NT2/D1 (cell line): ENCODE measurements around the gene DCLK1.

Source experiments
- DNase-seq: peaks from one replicate; pipeline ENCODE4 v3.0.0-alpha.2; 2011; ENCODE audit warnings: low read depth, low spot score
- H3K27me3 ChIP-seq: 2 replicates; pipeline ENCODE4 v1.6.0; 2011; ENCODE audit warnings: mild to moderate bottlenecking; ENCODE audit not compliant: insufficient read length, insufficient read depth
- H3K36me3 ChIP-seq: 2 replicates; pipeline ENCODE4 v1.6.1; 2011; ENCODE audit warnings: mild to moderate bottlenecking, low read length, mixed read lengths; ENCODE audit not compliant: insufficient read depth, insufficient read length
- H3K4me1 ChIP-seq: 2 replicates; pipeline ENCODE4 v1.5.1; 2011; ENCODE audit not compliant: insufficient read depth, insufficient read length
- H3K4me3 ChIP-seq: 2 replicates; pipeline ENCODE4 v1.5.1; 2011; ENCODE audit warnings: low read depth; ENCODE audit not compliant: insufficient read length
- H3K9ac ChIP-seq: 2 replicates; pipeline ENCODE4 v1.6.0; 2011; ENCODE audit warnings: low read depth; ENCODE audit not compliant: insufficient read length
- H3K9me3 ChIP-seq: 2 replicates; pipeline ENCODE4 v1.5.1; 2011; ENCODE audit warnings: mild to moderate bottlenecking, low read length; ENCODE audit not compliant: insufficient read depth
- SUZ12 ChIP-seq: IDR thresholded peaks from 2 replicates; pipeline ENCODE4 v1.6.1; 2011; ENCODE audit not compliant: insufficient read length, insufficient read depth; ENCODE audit errors: extremely low read depth
- YY1 ChIP-seq: IDR thresholded peaks from 2 replicates; pipeline ENCODE4 v1.6.1; 2011; ENCODE audit not compliant: insufficient read length, insufficient read depth
- ZNF274 ChIP-seq: IDR thresholded peaks from 2 replicates; pipeline ENCODE4 v1.6.1; 2011; ENCODE audit warnings: mild to moderate bottlenecking, low read depth, low read length

The DCLK1 gene

DNA sequence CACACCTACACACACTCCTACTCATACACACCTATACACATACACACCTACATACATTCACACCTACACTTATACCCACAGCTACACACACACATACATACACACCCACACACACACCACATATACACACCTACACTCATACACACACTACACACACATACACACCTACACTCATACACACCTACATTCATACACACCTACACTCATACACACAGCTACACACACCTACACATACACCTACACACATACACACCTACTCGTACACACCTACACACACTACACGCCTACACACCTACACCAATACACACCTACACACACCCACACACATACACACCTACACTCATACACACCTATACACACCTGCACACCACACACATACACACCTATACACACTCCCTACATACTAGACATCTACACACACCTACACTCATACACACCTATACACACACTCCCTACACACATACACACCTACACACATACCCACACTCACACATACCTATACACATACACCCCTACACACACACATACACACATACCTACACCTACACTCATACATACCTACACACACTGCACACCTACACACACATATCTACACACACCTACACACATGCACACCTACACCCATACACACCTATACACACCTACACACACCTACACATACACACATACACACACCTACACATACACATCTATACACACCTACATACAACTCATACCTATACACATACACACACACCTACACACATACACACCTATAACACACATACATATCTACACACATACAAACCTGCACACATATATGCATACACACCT, 369.5 kb downstream of the DCLK1 start:
- no peak for TF ChIP-seq YY1
- no peak for TF ChIP-seq ZNF274
- no peak for TF ChIP-seq SUZ12
- no peaks in the 10 kb centered on the region for H3K36me3 ChIP-seq

DNA sequence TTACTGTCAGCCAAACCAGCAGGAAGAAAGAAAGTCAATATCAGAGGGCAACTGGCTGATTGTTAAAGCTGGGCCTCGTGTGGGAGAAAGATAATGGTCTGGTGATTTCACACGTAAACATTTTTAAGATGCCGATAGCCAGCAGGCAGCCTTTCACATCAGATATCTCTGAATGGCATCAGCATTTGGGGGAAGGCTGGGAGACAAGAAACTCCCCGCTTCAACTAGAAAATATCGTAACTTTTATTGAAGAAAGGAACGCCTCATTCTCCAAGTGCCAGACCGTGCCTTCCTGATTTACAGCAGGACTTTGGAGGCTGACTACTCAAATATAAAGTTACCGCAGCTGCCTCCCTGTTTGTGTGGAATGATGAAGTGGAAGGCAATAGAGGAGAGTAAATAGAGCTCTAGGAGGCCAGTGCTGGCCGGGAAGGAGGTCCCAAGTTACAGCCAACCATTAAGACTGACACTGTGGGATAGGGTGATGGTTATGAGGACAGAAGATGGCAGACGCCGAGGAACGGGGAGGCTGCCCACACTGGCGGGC, 370.4 kb downstream of the DCLK1 start:
- no peak for TF ChIP-seq YY1
- no peak for TF ChIP-seq ZNF274
- no peak for TF ChIP-seq SUZ12
- no peak overlapping the region for H3K4me3 ChIP-seq
- H3K27me3 ChIP-seq = no peaks in the 10 kb centered on the region
- no peak overlapping the region for H3K9ac ChIP-seq
- no peak for DNase-seq
- no peaks in the 10 kb centered on the region for H3K36me3 ChIP-seq
- H3K4me1 ChIP-seq = no peaks in the 10 kb centered on the region
- peaks cover 9% of the 10 kb centered on the region; the same call in 1 of the 2 replicates for H3K9me3 ChIP-seq

More for the DNA sequence above, 369.5 kb downstream of the DCLK1 start:
- no peaks in the 10 kb centered on the region for H3K27me3 ChIP-seq
- H3K9ac ChIP-seq = no peak overlapping the region
- no peak for DNase-seq
- no peak overlapping the region for H3K4me3 ChIP-seq
- H3K4me1 ChIP-seq = no peaks in the 10 kb centered on the region
- peaks cover 9% of the 10 kb centered on the region; the same call in 1 of the 2 replicates for H3K9me3 ChIP-seq

DNA sequence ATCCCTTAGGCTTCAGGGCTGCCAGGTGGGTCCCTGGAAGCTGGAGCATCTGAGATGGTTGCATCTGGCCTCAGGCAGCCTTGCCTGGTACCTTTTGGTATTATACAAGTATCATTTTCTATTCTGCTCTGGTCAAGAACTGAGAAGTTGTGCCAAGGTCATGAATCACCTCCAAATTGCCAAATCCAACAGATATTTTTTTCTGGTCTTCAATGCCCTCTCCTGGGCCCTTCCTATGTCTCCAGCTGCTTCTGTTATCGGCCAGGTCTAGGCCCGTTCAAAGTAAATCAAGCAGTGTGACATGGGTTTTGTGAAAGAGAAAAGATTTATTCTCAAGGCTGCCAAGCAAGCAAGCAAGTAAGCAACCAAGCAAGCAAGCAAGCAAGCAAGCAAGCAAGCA, 383.6 kb downstream of the DCLK1 start:
- Histone ChIP-seq H3K36me3 (no peaks in the 10 kb centered on the region), H3K4me3 (no peak overlapping the region), H3K27me3 (no peaks in the 10 kb centered on the region), H3K4me1 (no peaks in the 10 kb centered on the region), H3K9me3 (peaks cover 17% of the 10 kb centered on the region; the same call in 1 of the 2 replicates), H3K9ac (no peak overlapping the region)
- TF ChIP-seq YY1 (no peak), SUZ12 (no peak), ZNF274 (no peak)
- DNase-seq = no peak

DNA sequence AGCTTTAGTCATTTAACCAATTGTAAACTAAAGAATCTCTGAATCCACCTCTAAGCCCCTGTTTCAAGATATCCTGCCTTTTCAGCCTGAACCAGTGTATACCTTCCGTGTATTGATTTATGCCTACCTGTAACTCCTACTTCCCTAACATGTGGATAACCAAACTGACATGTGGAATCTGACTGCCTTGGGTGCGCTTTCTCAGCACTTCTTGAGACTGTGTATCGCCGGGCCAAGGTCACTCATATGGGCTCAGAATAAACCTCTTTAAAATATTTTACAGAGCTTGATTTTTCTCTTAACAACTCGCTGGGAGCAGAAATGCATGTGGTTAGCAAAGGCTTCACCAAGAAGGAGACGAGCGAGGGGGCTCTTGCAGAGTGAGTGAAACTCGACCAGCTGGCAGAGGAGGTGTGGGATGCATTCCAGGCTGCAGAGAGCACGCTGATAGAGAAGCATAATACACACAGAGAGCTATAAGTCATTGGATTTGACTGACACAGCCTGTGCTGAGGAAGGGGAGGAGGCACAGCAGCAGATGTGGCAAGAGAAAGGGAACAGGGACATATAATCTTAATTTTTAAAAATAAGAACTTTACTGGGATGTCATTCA, 386.5 kb downstream of the DCLK1 start:
- TF ChIP-seq ZNF274 (no peak), YY1 (no peak), SUZ12 (no peak)
- DNase-seq = no peak
- peaks cover 18% of the 10 kb centered on the region; the same call in 1 of the 2 replicates for H3K9me3 ChIP-seq
- H3K9ac ChIP-seq = no peak overlapping the region
- no peaks in the 10 kb centered on the region for H3K4me1 ChIP-seq
- no peak overlapping the region for H3K4me3 ChIP-seq
- no peaks in the 10 kb centered on the region for H3K27me3 ChIP-seq
- no peaks in the 10 kb centered on the region for H3K36me3 ChIP-seq

DNA sequence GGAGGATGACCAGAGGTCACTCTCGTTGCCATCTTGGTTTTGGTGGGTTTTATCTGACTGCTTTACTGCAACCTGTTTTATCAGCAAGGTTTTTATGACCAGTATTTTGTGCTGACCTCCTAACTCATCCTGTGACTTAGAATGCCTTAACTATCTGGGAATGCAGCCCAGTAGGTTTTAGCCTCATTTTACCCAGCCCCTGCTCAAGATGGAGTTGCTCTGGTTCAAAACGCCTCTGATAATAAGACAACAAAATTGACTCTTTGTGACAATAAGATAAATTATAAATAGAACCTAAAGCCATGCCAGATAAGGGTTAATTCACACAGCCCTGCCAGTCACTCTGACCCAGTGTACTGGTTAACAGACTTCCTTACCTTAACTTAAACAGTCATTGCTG, 387.0 kb downstream of the DCLK1 start:
- Histone ChIP-seq H3K9ac (no peak overlapping the region), H3K4me1 (no peaks in the 10 kb centered on the region), H3K9me3 (peaks cover 18% of the 10 kb centered on the region; the same call in 1 of the 2 replicates), H3K36me3 (no peaks in the 10 kb centered on the region), H3K27me3 (no peaks in the 10 kb centered on the region), H3K4me3 (no peak overlapping the region)
- TF ChIP-seq SUZ12 (no peak), YY1 (no peak)
- DNase-seq = no peak

DNA sequence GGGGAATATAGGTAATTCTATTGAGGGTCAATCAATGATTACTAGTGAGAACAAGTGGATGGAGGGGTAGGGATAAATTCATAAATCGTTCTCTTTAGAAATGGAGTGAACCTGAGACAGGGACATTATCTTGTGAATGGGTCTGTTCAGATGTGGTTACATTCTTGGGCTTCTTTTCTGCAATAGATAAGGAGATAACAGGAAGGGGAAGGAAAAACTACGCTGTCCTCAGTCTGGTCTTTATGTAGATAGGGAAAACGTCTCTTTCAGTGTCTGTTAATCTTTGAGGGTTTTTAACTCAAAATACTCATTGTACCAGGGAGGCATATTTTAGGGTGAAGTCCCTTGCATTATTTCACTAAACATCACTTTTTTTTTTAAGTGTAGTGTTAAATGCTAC, 388.0 kb downstream of the DCLK1 start:
- Histone ChIP-seq H3K36me3 (no peaks in the 10 kb centered on the region), H3K4me1 (no peaks in the 10 kb centered on the region), H3K27me3 (no peaks in the 10 kb centered on the region), H3K9me3 (peaks cover 18% of the 10 kb centered on the region; the same call in 1 of the 2 replicates), H3K4me3 (no peak overlapping the region), H3K9ac (no peak overlapping the region)
- TF ChIP-seq YY1 (no peak), SUZ12 (no peak), ZNF274 (no peak)
- DNase-seq = no peak

DNA sequence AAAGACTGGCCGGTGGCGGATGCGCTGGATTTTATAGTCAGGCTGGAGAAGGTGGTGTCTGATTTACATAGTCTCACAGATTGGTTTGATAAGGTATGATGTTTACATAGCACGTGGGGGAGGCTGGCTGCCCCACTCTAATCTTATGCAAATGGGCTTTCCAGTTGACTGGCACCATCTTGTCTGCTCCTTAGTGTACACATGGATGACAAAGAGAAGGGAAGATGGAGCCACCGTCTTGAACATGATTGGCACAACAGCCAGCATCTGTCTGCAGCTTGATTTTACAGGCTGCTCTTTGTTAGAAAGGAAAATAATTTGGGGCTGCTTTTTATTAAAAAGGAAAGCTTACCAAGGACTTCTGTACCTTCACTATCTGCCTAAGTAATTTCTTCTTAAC, 389.5 kb downstream of the DCLK1 start:
- Histone ChIP-seq H3K4me1 (no peaks in the 10 kb centered on the region), H3K9me3 (peaks cover 18% of the 10 kb centered on the region; the same call in 1 of the 2 replicates), H3K4me3 (no peak overlapping the region), H3K9ac (no peak overlapping the region), H3K27me3 (no peaks in the 10 kb centered on the region), H3K36me3 (no peaks in the 10 kb centered on the region)
- no peak for TF ChIP-seq SUZ12
- no peak for TF ChIP-seq YY1
- TF ChIP-seq ZNF274 = no peak
- DNase-seq = no peak
